ENCODE results near the gene KHNYN.

Gene KHNYN

DNA sequence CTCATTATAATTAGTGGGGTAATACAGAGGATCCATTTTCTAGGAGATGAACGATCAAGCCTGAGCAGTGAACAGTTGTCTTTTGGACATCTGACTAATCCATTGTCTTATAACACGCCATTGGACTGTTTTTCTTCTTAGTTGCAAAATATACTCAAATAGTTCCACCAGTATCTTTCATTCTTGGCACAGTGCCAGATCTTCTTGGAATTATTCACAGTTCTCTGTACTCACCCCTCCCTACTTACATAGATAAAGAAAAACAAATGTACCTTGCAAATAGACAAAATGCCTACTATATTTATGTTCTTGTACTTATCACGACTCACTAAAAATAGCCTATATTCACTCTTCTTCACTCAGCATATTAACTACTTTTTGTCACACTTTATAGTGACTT is 4.0 kb upstream of the KHNYN start:
- DNase-seq: no peak

DNA sequence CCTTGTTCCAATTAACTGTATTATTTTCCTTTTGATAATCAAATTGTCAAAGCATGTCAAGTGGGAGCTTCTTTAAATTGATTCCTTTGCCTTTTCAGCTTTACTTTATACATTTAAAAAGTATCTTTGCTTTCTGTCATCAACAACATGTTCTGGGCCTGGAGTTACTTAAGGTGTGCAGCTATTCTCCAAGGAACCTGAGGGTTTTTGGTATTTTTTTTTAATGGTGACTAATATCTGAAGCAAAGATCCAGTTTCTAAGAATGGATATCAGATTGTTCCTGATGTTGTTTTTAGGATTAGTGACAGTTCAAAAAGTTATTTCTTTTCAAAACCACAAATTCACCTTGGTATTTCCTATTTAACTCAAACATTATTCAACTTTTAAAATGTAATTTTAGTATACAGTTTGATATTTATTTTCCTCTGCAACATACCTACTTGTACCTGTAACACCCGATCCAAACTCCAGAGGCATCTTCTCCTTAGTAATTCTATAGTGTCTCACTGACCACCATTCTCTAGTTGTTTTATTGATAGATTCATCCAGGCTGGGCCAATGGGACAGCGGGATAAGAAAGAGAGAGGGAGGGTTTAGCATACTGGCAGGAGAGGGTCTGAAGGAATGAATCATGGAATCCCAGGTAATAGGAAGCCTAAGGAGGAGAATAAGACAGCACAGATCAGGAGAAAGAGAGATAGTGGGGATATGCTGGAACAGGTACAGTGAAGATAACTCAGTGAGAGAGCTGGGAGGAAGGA is 3.4 kb upstream of the KHNYN start:
- no peak for DNase-seq

DNA sequence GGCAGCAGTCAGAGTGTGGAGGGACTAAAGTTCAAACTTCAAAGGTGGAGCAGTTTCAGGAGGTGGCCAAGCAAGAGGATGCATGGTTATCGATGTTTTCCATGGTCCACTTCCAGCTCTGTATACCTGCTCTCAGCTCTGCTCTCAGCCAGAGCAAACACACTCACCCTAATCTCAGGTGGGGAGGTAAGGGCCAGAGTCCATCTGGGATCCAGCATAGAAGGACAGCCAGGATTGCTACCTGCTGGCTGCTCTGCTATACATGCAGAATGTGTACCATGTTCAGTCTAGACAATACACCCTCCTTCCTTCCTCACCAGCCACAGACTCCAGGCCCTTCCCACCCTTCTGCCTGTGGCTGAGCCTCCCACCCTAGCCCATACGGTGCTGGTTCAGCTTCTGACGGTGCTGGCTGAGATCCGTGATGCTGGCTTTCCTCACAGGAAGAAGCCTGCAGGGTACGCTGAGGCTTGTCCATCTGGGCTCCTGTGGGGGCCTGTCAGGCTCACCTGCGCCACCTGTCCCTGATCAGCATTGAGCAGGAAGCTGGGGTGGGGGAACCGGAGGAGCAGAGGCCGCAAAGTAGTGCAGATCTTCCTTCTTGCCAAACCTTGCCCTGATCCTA is 2.7 kb upstream of the KHNYN start:
- DNase-seq: no peak

DNA sequence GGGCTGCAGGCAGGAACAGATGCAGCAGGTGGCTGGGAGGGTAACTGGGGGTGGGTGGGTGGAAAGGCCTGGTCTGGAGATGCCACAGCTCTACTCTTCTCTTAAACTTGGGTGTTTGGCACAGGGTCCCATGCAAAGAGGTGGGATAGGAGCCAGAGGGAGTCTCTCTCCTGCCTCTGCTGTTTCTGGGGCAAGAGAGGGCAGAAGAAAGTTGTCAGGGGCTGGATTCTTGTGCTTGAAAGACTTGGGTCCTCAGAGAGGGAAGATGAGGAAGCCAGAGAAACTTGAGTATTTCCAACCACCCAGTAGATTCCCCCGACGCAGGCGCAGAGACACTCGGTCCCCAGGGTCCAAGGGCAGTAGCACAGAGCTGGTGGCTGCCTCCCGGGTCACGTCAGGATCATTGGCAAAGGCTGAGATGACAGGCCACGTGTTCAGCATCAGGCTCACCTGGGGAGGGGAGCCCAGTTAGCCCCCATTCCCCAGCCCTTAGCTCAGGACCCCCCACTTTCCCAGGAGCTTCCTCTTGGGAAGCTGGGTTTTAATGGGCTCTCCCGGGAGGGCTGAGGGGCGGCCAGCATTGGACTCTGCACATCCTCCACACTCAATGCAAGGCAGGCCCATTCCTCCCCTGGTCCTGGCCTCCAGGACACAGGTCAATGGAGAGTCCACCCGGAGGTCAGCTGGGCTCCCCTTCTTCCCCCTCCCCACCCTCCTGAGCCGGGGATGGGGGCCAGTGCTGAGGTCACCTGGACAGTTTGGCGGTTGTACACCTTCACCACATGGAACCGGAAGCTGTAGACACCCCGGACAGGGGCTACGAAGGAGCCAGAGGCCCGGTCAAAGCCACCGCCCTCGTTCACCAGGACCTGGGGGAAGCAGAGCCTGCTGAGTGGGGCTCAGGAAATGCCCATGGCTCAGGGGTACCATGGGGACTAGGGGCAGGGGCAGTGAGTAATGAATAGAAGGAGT is 1.9 kb upstream of the KHNYN start:
- no peak for DNase-seq

DNA sequence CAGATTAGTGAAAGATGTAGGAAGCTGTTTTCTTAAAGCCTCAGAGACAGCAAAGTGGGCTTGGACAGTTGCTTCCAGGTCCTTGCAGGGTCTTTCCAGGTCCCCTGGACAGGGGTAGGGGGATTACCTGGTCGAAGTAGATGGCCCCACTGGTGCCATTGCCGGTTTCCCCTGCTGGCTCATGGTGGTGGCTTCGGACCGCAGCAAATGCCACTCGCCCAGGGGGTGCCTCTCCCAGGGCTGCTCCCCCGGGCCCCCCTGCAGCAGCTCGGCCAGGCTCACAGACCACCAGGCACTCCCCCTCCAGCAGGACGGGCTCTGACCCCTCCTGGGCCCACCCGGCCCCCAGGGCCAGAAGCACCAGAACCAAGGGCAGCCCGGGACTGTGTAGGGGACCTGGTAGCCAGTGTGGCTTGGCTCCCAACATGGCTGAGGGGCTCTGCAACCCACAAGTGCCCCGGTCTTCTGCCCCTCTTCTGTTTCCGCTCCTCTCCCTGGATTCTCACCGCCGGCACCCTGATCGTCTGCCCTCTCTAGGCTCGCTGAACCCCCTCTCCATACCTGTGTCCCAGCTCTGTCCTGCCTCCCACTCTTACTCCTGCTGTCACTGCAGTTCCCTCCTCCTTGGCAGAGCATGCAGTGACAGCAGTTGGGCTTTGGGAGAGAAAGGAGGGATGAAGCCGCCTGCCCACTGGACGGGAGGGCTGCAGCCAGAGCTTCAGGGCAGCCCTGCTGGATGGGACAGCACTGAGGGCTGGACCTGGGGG is 943 bp upstream of the KHNYN start:
- DNase-seq: no peak

DNA sequence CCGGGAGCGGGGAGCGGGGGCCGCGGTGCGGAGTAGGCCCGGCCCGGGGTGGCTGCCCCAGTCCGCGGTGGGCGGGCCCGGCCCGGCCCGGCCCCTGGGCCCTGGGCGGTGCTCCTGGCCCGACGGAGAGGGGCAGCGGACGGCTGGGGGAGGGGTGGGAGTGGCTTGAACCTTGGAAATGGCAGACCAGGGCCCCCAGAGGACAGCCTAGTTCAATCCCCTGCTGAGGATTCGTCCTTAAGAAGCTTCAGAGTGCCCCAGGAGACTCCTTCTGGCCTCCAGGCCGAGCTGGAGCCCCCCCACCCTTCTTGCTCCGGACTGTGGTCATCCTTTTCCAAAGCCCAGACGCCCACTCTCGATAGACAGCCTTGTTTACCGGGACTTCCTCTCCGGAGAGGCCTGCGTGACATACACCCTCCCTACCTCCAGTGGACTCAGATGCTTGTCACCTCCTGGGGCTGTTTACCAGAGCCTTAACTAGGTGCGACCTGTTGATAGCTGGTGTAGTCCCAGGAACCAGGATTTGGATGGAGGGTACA is 458 bp downstream of the KHNYN start:
- DNase-seq: peak; percentile 66

DNA sequence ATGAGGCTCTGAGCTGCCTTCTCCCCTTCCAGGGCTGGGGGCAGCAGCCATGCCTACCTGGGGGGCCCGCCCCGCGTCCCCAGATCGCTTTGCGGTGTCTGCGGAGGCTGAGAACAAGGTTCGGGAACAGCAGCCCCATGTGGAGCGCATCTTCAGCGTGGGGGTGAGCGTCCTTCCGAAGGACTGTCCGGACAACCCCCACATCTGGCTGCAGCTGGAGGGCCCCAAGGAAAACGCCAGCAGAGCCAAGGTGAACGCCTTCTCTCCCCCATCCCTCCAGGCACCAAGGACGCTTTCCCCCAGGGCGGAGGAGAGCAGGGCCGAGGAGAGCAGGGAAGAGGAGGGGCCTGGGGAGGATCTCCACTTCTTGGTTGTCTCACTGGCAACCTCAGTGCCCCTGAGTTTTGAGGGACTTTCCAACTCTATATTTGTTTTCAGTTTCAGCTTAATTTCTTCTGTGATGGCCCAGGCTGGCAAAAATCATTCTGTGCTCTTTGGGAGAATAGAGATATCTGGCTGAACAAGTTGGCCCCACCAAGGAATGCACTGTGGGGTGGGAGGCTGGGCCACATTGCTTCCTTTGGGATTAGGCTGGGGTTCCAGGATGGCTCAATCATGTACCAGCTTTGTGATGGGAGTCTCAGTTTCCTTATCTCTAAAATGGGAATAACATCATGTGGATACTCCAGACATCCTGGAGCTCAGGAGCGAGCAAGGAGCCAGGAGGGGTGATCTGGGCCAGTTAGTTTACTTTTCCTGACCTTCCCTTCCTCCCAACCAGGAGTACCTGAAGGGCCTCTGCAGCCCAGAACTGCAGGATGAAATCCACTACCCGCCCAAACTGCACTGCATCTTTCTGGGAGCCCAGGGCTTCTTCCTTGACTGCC is 1.2 kb downstream of the KHNYN start:
- peak; percentile 85 for DNase-seq

DNA sequence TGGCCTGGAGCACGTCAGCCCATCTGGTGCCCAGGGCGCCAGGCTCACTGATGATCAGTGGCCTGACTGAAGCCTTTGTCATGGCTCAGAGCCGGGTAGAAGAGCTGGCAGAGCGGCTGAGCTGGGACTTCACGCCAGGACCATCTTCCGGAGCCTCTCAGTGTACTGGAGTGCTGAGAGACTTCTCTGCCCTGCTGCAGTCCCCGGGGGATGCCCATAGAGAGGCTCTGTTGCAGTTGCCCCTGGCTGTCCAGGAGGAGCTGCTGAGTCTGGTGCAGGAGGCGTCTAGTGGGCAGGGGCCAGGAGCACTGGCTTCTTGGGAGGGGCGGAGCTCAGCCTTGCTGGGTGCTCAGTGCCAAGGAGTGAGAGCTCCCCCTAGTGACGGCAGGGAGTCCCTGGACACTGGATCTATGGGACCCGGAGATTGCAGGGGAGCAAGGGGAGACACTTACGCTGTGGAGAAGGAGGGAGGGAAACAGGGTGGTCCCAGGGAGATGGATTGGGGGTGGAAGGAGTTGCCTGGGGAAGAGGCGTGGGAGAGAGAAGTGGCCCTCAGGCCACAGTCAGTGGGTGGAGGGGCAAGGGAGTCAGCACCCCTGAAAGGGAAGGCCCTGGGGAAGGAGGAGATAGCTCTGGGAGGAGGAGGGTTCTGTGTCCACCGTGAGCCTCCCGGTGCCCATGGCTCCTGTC is 2.0 kb downstream of the KHNYN start:
- DNase-seq: peak; percentile 96

DNA sequence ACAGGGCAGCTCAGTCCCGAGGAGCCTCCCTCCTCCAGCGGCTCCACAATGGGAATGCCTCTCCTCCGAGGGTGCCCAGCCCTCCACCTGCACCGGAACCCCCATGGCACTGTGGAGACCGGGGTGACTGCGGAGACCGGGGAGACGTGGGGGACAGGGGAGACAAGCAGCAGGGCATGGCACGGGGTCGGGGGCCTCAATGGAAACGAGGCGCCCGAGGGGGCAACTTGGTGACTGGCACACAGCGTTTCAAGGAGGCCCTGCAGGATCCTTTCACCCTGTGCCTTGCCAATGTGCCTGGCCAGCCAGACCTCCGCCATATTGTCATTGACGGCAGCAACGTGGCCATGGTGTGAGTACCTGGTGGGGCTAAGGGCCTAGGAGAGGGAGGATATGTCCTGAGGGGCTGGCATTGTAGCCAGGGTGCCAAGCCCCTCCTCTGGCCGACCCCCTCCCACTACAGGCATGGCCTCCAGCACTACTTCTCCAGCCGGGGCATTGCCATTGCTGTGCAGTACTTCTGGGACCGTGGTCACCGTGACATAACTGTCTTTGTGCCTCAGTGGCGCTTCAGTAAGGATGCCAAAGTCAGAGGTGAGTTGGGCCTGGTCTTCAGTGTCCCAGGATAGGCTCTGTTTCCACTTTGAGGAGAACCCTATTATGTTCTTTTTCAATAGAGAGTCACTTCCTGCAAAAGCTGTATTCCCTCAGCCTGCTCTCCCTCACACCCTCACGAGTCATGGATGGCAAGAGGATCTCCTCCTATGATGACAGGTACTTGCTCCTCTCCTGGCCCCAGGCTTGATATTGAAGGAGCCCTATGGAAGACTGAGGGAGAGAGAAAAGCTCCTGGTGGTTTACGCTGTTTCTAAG is 2.7 kb downstream of the KHNYN start:
- no peak for DNase-seq

DNA sequence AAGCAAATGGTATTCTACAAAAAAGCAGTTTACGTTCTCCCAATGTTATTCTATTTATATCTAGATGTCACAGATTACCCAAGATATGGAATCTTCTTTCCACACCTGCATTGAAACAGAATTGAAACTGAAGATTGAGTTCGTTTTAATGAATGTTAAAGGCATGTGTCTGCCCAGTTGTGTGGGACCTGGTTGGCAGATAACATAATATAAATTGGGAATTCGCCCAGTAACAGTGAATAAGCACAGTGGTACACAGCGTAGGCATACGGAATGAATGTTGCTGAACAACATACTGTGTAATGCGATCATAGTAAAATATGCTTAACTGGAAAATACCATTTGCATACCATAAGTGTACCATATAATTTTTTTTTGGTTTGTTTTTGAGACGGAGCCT is 4.3 kb downstream of the KHNYN start:
- DNase-seq: no peak

DNA sequence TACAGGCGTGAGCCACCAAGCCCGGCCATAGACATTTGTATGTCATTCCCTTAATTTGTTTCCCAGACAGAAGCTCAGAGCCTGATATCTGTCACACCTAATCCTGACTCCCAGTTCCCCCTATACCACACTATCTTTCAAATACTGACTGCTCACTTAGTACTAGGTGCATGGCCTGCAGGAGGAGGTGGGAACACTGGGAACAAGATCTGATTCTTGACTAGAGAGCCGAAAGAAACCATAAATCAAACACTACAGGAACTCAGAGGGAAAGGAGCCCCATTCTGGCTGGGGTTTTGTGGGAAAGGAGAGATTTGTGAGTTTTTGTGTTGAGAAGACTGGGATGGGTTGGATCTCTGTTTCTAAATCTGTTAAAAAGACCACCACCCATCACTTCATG is 4.9 kb downstream of the KHNYN start:
- no peak for DNase-seq

DNA sequence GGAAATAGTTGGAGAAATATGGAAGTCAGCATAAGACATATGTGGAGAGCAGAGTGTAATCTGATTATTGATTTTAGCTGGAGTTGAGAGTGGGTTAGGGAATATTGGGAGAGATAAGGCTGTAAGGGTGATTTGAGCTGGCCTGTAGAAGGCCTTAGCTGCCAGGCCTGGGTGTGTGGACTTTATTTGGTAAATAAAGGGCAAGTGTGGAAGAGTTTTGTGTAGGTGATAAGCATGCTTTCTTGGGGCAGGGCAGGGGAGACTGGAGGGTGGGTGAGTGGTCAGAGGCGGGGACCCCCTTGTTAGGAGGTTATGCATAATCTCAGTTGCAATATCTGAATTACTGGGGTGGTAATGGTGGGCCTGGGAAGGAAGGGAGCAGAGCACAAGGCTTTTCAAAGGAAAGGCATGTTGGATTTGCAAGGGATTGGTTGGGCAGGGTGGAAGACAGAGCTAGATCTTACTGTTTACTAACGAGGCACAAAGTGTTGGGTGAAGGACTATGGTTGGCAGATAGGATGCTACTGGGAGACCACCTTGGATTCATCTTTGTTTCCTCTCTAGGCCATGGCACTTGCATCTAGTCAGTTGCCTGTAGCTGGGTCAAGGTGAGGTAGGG is 5.5 kb downstream of the KHNYN start:
- DNase-seq: no peak

DNA sequence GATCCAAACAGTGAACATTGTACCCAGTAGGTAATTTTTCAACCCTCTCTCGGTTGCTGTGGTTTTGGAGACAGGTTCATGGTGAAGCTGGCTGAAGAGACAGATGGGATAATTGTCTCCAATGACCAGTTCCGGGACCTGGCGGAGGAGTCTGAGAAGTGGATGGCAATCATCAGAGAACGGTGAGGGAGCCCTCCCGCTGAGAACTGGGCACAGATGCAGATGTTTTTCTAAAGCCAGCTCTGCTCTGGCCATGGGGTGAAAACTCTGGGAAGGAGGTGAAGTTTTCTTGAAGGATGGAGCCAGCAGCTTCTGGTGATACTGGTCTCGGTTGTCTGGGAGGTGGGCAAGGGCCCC is 6.2 kb downstream of the KHNYN start:
- no peak for DNase-seq

DNA sequence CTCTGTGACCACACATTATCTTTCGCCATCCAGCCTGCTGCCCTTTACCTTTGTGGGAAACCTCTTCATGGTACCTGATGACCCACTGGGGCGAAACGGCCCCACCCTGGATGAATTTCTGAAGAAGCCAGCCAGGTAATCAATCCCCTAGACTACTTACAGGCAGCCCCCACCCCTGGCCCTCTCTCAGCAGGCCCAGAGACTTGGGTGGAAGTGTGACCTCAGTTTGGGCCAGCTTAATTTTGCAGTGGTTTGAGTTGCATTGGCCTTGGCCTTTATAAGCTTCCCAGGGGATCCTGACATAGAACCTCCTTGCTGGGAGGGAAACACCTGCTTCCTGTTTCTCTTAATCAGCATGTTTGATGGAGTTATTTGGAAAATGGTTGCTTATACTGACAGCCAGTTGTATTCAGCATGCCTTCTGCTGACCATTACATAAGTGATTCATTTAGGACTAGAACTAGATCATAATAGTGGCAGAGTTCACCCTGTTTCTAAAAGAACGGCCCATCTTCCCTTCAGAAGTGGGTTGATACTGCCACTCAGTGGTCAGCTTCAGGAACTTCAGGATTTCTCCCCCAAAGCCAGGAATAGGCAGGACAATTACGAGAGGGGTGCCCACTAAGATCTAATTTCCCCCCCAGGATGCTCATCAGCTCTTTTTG is 6.7 kb downstream of the KHNYN start:
- peak; percentile 42 for DNase-seq

DNA sequence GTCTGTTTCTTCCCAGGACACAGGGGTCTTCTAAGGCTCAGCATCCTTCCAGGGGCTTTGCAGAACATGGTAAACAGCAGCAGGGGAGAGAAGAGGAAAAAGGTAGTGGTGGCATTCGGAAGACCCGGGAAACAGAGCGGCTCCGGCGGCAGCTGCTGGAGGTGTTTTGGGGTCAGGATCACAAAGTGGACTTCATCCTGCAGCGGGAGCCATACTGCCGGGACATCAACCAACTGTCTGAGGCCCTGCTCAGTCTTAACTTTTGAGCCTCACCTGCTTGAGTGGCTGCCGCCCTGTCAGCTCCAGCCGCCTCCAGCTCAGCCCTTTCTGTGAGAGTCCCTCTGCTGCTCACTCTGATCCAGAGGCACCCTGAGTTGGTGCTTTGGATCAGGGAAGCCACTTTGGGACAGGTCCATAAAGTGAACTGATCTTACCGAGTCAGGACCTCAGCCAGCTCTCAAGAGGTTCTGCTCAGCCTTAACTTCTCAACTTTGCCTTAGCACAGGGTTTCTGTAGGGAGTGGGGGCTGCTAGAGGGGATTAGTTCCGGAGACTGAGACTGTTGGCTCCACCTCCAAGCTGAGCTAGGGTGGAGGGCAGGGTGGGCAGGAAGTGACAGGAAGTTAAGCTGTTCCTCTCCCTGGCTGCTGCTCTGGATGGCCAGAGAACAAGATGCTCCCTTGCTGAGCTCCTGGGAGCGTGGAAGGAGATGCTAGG is 7.4 kb downstream of the KHNYN start:
- no peak for DNase-seq

DNA sequence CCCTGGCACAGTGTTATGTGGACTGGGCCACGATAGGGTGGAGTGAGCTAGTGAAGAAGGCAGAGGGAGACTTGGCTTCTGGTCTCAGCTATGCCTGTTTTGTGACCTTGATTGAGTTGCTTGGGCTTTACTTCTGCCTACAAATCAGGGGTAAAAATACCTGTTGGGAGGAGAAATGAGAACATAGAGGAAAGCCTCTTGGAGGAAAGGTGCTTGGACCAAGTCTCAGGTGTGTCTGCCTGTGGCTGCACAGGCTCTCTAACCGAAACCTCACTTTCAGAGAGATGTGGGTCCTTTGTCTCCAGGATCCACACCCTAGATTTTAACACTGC is 7.9 kb downstream of the KHNYN start:
- no peak for DNase-seq

DNA sequence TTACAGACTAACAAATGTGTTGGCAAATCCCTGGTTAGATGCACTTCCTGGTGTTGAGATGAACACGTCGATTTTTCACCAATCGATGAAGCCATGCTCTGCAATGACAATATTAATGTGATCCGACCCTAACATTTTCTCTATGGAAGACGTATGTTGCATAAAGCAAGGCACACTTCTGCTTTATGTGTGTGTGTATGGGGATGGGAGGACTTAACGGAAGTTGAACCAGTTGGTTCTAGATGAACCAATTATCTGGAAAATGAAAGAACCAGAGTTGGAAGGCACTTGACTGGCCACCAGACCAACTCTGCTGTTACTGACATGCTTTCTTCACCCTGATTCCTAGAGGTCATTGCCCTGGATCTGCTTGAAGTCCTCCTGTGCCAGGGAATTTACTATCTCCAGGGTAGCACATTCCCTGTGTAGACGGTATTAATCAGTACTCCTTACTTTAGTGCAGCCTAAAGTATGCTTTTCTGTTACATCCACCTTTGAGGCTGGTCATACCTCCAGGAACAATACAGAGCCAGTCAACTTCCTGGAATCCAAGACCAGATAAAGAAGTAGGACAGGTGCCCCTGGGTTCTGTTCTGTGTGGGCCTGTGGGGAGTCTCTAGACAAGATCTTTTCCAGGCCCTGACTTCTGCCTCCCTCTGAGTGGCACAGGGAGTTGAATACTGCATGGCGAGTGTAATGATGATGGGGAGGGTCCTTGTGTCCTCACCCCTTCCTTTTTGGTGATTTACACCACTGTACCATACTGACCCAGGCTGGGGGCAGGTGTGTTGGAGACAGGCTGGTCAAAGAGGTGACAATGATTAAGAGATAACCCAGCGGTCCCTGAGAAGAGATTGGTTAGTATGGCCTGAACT is 8.7 kb downstream of the KHNYN start:
- DNase-seq: no peak

Data from activated CD4-positive, alpha-beta T cell treated with anti-CD3 and anti-CD28 coated beads for 48 hours (primary cell).